Subcutaneous adipose tissue (tissue), 4 donors: ENCODE measurements around the gene JAM2. TPM values are rescaled to one million over a fixed set of nuclear protein-coding genes. Genes with fewer than 3 reads are reported as not detected.

ENCODE experiments used
- total RNA-seq, 4 donors: library from RNA; depleted of rRNA; stranded (reverse); fragments of >200 nt; gene quantifications; one replicate each; pipeline ENCODE4 v1.1.0, GENCODE V29; 2016
- TF ChIP-seq, protein P1 (sequence below): fragments of 450-650 bp; IDR thresholded peaks from one replicate; pipeline ENCODE4 v1.5.1; 2016; ENCODE audit warnings: low read depth, mild to moderate bottlenecking, control low read depth, antibody characterized with exemption, moderate library complexity

Gene JAM2
- total RNA-seq, 4 donors from 2014 or later: 4.4 to 21.1 (median 15.5) TPM

DNA sequence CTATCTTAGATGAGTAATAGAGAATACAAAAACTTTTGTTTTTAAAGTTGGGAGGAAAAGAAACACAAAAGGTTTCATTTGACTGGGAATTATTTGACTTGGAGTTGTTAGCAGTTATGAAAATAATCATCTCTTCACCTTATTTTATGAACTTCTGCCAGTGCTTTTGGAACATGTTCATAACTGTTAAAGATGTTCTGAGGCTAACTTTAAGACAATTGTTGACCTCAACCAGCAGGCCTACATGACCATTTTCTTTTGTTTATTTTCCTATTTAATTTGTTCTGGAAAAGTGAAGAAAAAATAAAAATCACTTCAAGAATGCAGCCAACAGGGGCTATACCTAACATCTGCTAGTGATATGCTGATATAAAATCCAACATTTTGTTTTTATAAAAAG lies 37.4 kb downstream of the JAM2 start:
- TF ChIP-seq, protein P1, sequence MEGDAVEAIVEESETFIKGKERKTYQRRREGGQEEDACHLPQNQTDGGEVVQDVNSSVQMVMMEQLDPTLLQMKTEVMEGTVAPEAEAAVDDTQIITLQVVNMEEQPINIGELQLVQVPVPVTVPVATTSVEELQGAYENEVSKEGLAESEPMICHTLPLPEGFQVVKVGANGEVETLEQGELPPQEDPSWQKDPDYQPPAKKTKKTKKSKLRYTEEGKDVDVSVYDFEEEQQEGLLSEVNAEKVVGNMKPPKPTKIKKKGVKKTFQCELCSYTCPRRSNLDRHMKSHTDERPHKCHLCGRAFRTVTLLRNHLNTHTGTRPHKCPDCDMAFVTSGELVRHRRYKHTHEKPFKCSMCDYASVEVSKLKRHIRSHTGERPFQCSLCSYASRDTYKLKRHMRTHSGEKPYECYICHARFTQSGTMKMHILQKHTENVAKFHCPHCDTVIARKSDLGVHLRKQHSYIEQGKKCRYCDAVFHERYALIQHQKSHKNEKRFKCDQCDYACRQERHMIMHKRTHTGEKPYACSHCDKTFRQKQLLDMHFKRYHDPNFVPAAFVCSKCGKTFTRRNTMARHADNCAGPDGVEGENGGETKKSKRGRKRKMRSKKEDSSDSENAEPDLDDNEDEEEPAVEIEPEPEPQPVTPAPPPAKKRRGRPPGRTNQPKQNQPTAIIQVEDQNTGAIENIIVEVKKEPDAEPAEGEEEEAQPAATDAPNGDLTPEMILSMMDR: no peak

DNA sequence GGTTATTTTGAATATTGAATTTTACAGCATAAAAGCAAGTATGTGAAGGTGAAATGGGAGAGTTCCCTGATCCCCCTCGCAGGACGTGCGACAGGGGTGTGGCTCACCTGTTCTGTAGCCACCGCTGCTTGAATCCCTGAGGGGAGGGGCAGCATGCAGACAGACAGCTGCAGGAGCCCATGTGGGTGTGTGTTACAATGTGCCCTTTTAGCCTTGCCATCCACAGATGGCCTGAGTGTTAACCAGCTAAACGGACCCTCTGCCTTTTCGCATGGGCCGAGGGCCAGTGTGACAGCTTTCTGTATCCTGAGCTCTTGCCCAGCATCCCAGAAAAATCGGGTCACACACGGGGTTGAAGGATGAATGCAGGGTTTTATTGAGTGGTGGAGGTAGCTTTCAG lies 43.3 kb downstream of the JAM2 start:
- TF ChIP-seq, protein P1: no peak

DNA sequence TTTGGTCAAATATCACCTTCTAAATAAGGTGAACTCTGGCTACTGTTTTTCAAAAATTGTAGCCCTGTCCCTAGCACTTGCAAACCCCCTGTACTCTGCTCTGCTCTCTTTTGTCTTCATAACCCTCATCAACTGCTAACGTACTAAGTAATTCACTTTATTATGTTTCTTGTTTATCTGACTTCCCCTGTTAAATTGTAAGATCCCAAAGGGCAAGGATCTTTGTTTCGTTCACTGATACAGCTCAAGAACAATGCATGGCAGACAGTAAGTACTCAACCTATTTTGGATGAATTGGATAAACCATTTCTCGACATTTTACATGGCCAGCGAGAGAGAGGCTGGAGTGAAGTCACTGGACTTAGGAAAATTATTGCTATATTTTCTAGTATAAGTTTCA lies 48.7 kb downstream of the JAM2 start:
- TF ChIP-seq, protein P1: no peak

DNA sequence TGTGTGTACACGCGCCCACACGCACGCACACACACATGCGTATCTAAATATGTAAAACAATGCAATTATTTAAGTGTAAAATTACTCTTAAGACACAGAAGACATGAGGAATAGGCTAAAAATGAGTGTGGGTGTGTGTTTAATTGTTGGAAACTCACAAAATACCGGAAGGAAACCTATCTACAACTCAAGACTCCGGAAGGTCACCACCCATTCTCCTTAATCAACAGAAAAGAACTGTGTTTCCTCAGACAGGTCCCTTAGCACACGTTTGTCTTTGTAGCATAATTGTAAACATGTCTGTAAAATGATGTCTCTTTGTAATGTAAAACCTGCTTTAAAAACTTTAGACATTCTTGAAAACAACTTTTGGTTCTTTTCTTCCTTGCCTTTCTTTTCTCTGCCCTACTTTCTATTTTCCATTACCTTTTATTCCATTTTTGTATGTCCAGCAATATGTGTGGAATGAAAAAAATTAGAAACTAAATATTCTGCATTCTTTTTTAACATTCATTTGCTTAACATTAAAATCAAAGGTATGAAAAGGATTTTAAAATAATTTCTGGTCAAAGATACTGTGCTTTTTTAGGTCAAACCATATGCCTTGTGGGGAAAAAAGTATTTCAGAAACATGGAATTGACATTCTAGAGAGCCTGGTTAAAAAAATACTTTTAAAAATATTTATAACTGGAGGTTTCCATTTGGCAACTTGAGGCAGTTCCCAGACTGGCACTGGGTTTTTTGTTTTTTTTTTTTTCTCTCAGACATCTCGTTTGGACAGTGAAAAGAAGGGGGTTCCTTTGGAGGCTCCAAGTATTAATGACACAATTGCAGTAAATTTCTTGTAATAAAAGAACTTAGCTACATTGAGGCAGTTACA lies 49.5 kb downstream of the JAM2 start:
- TF ChIP-seq, protein P1: no peak

DNA sequence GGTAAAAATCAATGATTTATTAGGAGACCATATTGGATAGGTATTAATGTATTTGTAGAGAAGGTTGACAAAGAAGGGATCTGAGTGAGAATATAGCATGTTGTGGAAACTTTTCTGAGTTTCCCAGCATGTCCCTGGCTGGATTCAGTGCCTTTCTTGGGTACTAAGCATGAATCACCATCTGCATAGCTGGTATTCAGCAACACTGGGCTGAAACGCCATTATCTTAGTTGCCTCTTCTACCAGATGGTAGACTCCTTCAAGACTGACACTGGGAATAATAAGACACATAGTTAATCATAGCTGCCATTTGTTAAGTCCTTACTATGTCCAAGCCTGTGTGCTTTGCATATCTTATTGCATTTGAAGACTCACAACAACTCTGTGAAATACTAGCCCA lies 50.2 kb downstream of the JAM2 start:
- TF ChIP-seq, protein P1: no peak

DNA sequence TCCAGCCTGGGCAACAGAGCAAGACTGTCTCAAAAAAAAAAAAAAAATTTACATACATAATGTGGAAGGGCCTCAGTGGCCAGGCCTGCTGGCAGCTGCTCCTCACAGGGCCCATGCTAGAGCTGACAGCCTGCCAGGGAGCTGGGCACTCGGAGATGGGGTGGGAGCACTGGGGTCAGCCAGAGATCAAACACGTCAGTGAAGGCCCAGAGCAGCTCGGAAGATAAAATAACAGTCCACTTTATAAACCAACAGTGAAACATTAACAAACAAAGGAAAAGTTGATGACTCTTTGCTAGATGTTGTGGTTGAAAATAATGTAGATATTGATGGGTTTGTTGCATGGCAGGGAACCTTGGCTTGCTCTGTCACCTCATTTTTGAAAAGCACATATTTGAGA lies 52.9 kb downstream of the JAM2 start:
- TF ChIP-seq, protein P1: no peak

DNA sequence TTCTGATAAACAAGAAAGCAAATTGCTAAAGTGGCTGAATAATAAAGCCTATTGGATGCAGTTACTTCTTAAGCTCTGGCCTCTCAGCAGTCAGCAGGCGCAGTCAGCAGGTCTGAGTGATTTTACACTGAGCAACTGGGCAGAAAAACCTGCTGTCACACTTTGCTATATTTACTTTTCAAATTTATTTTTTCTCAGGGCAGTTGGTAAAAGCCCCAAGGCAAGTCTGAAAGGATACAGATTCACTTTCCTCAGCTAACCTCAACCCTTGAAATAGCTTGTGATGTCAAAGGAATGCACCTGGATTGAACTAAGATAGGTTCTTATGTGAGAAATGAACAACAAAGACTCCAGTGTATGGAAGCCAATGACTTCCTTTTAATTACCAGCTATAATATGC lies 61.7 kb downstream of the JAM2 start:
- TF ChIP-seq, protein P1: no peak
